ENCODE results near the gene ME3.

DNA sequence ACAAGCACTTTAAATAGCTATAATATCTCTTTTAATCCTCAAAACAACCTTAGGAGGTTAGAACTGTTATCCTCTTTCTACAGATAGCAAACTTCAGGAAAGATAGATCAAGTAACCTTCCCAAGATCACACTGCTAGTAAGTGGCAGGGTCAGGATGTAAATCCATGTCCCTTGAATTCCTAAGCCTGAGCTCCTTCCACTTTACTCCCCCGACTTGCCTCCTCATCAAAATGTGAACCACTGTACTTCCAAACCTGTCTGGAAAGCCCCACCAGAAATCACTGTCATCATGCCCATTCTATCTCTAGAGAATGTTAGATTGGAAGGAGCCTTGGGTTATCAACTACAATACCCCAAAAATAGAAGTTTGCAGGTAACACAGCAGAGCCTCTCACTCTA, 33.7 kb downstream of the ME3 start:
- TF ChIP-seq, protein P1, sequence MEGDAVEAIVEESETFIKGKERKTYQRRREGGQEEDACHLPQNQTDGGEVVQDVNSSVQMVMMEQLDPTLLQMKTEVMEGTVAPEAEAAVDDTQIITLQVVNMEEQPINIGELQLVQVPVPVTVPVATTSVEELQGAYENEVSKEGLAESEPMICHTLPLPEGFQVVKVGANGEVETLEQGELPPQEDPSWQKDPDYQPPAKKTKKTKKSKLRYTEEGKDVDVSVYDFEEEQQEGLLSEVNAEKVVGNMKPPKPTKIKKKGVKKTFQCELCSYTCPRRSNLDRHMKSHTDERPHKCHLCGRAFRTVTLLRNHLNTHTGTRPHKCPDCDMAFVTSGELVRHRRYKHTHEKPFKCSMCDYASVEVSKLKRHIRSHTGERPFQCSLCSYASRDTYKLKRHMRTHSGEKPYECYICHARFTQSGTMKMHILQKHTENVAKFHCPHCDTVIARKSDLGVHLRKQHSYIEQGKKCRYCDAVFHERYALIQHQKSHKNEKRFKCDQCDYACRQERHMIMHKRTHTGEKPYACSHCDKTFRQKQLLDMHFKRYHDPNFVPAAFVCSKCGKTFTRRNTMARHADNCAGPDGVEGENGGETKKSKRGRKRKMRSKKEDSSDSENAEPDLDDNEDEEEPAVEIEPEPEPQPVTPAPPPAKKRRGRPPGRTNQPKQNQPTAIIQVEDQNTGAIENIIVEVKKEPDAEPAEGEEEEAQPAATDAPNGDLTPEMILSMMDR (conservative IDR thresholded peaks at IDR 0.05; ENCODE audit: low read depth, low read length), result no peak
- no peak for TF ChIP-seq EZH2phosphoT487 (IDR thresholded peaks at IDR 0.05; ENCODE audit: borderline replicate concordance, low read length)
